HCT116 (cell line): ENCODE data around the gene GATB. TPM values are rescaled to one million over a fixed set of nuclear protein-coding genes. Genes with fewer than 3 reads are reported as not detected.

ENCODE experiments used
- ATAC-seq: fragments of 200-7000 bp; cut with Tn5 transposase; 2 replicates; pipeline ENCODE4 v1.9.1; 2020; ENCODE audit warnings: mild to moderate bottlenecking, moderate library complexity
- BruUV-seq: library from RNA; stranded (reverse); fragments of 400-500 nt; replicated peaks from 2 replicates; lab custom pipeline; 2021; lab: Mats Ljungman, UMichigan
- CTCF ChIA-PET: fragments of 300-600 bp; sonication (Branson Sonifier 250); formaldehyde crosslinking; loops from one replicate; lab custom pipeline; 2021; ENCODE audit warnings: antibody characterized with exemption; lab: Charles Lee
- POLR2A ChIA-PET: fragments of 300-600, 350-600 bp; sonication (Branson Sonifier 250); formaldehyde crosslinking; loops from one replicate; lab custom pipeline; 2021; ENCODE audit warnings: antibody characterized with exemption; lab: Charles Lee
- RAD21 ChIA-PET, 2 experiments: fragments of 300-600 bp; sonication (Branson Sonifier 250); formaldehyde crosslinking; loops; one replicate each; lab custom pipeline; 2023; ENCODE audit warnings: low total read pairs in 2 of 2; ENCODE audit not compliant: uncharacterized antibody in 2 of 2, unreplicated experiment in 2 of 2, low non-redundant PET in 1 of 2; lab: Charles Lee
- DNase-seq: peaks from one replicate; pipeline ENCODE4 v3.0.0-alpha.2; 2010; ENCODE audit warnings: low read depth, low spot score
- H2AFZ ChIP-seq: fragments of 200-600 bp; shearing (Covaris generic), sonication (generic); 2 replicates; pipeline ENCODE4 v1.6.1; 2017; ENCODE audit warnings: low read depth, mixed run types, mixed read lengths, antibody characterized with exemption, low read length; ENCODE audit not compliant: poor library complexity, severe bottlenecking
- H3K27ac ChIP-seq: 2 replicates; pipeline ENCODE4 v1.5.1; 2012; ENCODE audit warnings: low read depth, low read length
- H3K27me3 ChIP-seq: fragments of 200-600 bp; sonication (generic); 2 replicates; pipeline ENCODE4 v1.6.1; 2016; ENCODE audit warnings: mixed run types, low read length, mixed read lengths; ENCODE audit not compliant: insufficient read depth
- H3K36me3 ChIP-seq, 2 experiments: fragments of 200-500 bp in 1 of 2; fragments of 200-600 bp in 1 of 2; sonication (Bioruptor generic) in 1 of 2; sonication (generic) in 1 of 2; 2 replicates each; pipeline versions ENCODE4 v1.5.1 to v1.6.1; 2014 to 2016; ENCODE audit warnings: low read length in 2 of 2, inconsistent platforms in 1 of 2, mixed read lengths in 1 of 2, mixed run types in 1 of 2; ENCODE audit not compliant: insufficient read depth in 2 of 2, control insufficient read depth in 1 of 2
- H3K4me1 ChIP-seq, 2 experiments: fragments of 200-600 bp in 1 of 2; sonication (generic) in 1 of 2; 2 replicates each; pipeline versions ENCODE4 v1.5.1 to v1.6.1; 2012 to 2017; ENCODE audit warnings: low read length in 2 of 2, inconsistent platforms in 1 of 2, mild to moderate bottlenecking in 1 of 2, mixed read lengths in 1 of 2, mixed run types in 1 of 2, moderate library complexity in 1 of 2; ENCODE audit not compliant: insufficient read depth in 2 of 2, control insufficient read depth in 1 of 2
- H3K4me2 ChIP-seq: fragments of 200-600 bp; sonication (generic); 2 replicates; pipeline ENCODE4 v1.6.1; 2017; ENCODE audit warnings: mixed run types, low read length, mixed read lengths
- H3K4me3 ChIP-seq, 2 experiments: fragments of 200-600 bp in 1 of 2; sonication (generic) in 1 of 2; replicated peaks in 1 of 2; 2 replicates each; pipeline ENCODE4 v1.5.1; 2011 to 2016; ENCODE audit warnings: low read length in 2 of 2, control low read depth in 1 of 2, low read depth in 1 of 2, mild to moderate bottlenecking in 1 of 2, mixed read lengths in 1 of 2, mixed run types in 1 of 2
- H3K79me2 ChIP-seq: fragments of 200-600 bp; sonication (generic); 2 replicates; pipeline ENCODE4 v1.6.1; 2017; ENCODE audit warnings: mild to moderate bottlenecking, mixed run types, low read length, moderate library complexity, mixed read lengths; ENCODE audit not compliant: insufficient read depth
- H3K9ac ChIP-seq: fragments of 200-600 bp; sonication (generic); 2 replicates; pipeline ENCODE4 v1.6.1; 2016; ENCODE audit warnings: low read length, mixed read lengths
- H3K9me2 ChIP-seq: fragments of 200-600 bp; sonication (generic), shearing (Covaris generic); 2 replicates; pipeline ENCODE4 v1.6.1; 2017; ENCODE audit warnings: mixed run types, mild to moderate bottlenecking, moderate library complexity; ENCODE audit not compliant: insufficient read depth
- H3K9me3 ChIP-seq, 2 experiments: fragments of 200-500 bp in 1 of 2; fragments of 200-600 bp in 1 of 2; sonication (Bioruptor generic) in 1 of 2; sonication (generic) in 1 of 2; 2 replicates each; pipeline ENCODE4 v1.6.1; 2014 to 2017; ENCODE audit warnings: low read length in 2 of 2, mixed read lengths in 2 of 2, inconsistent platforms in 1 of 2, low read depth in 1 of 2, mild to moderate bottlenecking in 1 of 2, mixed run types in 1 of 2, moderate library complexity in 1 of 2; ENCODE audit not compliant: control insufficient read depth in 1 of 2, insufficient read depth in 1 of 2
- H4K20me1 ChIP-seq: fragments of 200-600 bp; sonication (generic), shearing (Covaris generic); 2 replicates; pipeline ENCODE4 v1.6.1; 2017; ENCODE audit warnings: mixed run types, mild to moderate bottlenecking, moderate library complexity; ENCODE audit not compliant: insufficient read depth
- CBX3 ChIP-seq: IDR thresholded peaks from 2 replicates; pipeline ENCODE4 v1.6.1; 2012; ENCODE audit warnings: low read depth
- CEBPB ChIP-seq: IDR thresholded peaks from 2 replicates; pipeline ENCODE4 v1.6.1; 2012; ENCODE audit warnings: low read depth
- ELF1 ChIP-seq: IDR thresholded peaks from 2 replicates; pipeline ENCODE4 v1.6.1; 2012; ENCODE audit warnings: low read depth, borderline replicate concordance
- EZH2 ChIP-seq: fragments of 200-600 bp; sonication (generic); IDR thresholded peaks from 2 replicates; pipeline ENCODE4 v1.6.1; 2017; ENCODE audit warnings: antibody characterized with exemption, mixed run types
- EZH2phosphoT487 ChIP-seq: fragments of 200-600 bp; IDR thresholded peaks from 2 replicates; pipeline ENCODE4 v1.6.1; 2018; ENCODE audit warnings: antibody characterized with exemption, borderline replicate concordance
- FOSL1 ChIP-seq: IDR thresholded peaks from 2 replicates; pipeline ENCODE4 v1.6.1; 2012; ENCODE audit warnings: low read depth
- JUND ChIP-seq: IDR thresholded peaks from 2 replicates; pipeline ENCODE4 v1.6.1; 2012
- POLR2A ChIP-seq: IDR thresholded peaks from 2 replicates; pipeline ENCODE4 v1.7.0; 2011; ENCODE audit warnings: borderline replicate concordance; ENCODE audit not compliant: insufficient read depth, insufficient read length; ENCODE audit errors: extremely low read depth
- POLR2AphosphoS5 ChIP-seq: IDR thresholded peaks from 2 replicates; pipeline ENCODE4 v1.6.1; 2011; ENCODE audit warnings: mild to moderate bottlenecking, low read depth, low read length, moderate library complexity
- RAD21 ChIP-seq: IDR thresholded peaks from 2 replicates; pipeline ENCODE4 v1.6.1; 2012; ENCODE audit warnings: low read depth, mild to moderate bottlenecking
- SIN3A ChIP-seq: IDR thresholded peaks from 2 replicates; pipeline ENCODE4 v1.6.1; 2012; ENCODE audit warnings: low read depth
- SP1 ChIP-seq: IDR thresholded peaks from 2 replicates; pipeline ENCODE4 v1.6.1; 2012; ENCODE audit warnings: low read depth
- SRF ChIP-seq: IDR thresholded peaks from 2 replicates; pipeline ENCODE4 v1.6.1; 2012; ENCODE audit warnings: low read depth
- TCF7L2 ChIP-seq: IDR thresholded peaks from 2 replicates; pipeline ENCODE4 v1.7.0; 2011; ENCODE audit warnings: borderline replicate concordance, inconsistent platforms; ENCODE audit not compliant: insufficient read depth, insufficient read length; ENCODE audit errors: extremely low read depth
- YY1 ChIP-seq: IDR thresholded peaks from 2 replicates; pipeline ENCODE4 v1.6.1; 2011; ENCODE audit warnings: low read length, low read depth, moderate library complexity, mild to moderate bottlenecking; ENCODE audit not compliant: insufficient replicate concordance; ENCODE audit errors: extremely low read depth
- ZFX ChIP-seq: fragments of 450-650 bp; IDR thresholded peaks from 2 replicates; pipeline ENCODE4 v1.6.1; 2017
- ZNF274 ChIP-seq: fragments of 200-500 bp; sonication (Bioruptor generic); IDR thresholded peaks from 2 replicates; pipeline ENCODE4 v1.6.1; 2014; ENCODE audit warnings: mild to moderate bottlenecking, low read depth, low read length, inconsistent platforms
- intact Hi-C: fragments of 100-400 bp; cut with micrococcal nuclease; formaldehyde crosslinking; loops from 2 replicates; pipeline ENCODE4 v1.10.0; 2022
- total RNA-seq: library from RNA; stranded (reverse); gene quantifications from one replicate; pipeline ENCODE4 v1.2.1, GENCODE V29; 2021; ENCODE audit not compliant: unreplicated experiment
- TF ChIP-seq, protein P1 (sequence below): IDR thresholded peaks from 2 replicates; pipeline ENCODE4 v1.6.1; 2012; ENCODE audit warnings: low read depth
- TF ChIP-seq, protein P2 (sequence below), 3 experiments: fragments of 200-600 bp in 1 of 3; sonication (generic) in 1 of 3; IDR thresholded peaks in 2 of 3; conservative IDR thresholded peaks in 1 of 3; 2 replicates each; pipeline ENCODE4 v1.5.1; 2012 to 2017; ENCODE audit warnings: low read depth in 2 of 3, low read length in 2 of 3, antibody characterized with exemption in 1 of 3, borderline replicate concordance in 1 of 3, control low read depth in 1 of 3, mild to moderate bottlenecking in 1 of 3, mixed read lengths in 1 of 3, mixed run types in 1 of 3, moderate library complexity in 1 of 3; ENCODE audit not compliant: insufficient read depth in 1 of 3

GATB gene
- total RNA-seq, 1 experiment from 2014 or later: 29.3 TPM

DNA sequence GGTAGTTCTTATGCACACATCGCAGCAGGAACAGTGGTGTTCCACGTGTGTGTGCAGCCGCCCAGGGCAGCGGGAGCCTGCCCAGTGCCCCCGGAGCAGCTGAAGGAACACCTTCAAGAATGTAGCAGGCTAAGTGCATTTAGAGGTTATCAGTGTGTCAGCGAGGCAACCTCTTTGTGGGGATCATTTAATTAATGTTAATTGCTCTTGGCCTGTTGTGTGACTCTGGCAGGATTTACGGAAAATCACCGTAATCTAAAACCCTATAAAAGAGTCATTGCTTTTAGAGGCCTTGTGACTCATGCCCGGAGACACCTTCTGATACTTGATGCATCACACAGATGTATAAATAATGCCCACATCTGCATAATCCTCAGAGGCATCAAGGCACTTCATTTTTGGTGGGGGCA, 47.3 kb upstream of the GATB start:
- no peaks in the 10 kb centered on the region for H3K27me3 ChIP-seq
- TF ChIP-seq EZH2phosphoT487 (no peak), RAD21 (no peak), TCF7L2 (peak; percentile 55), ZNF274 (no peak), ELF1 (no peak), JUND (peak; percentile 54), POLR2AphosphoS5 (no peak), YY1 (no peak), ZFX (no peak), SRF (no peak), SIN3A (no peak), CEBPB (no peak), POLR2A (no peak), EZH2 (no peak), FOSL1 (peak; percentile 61), CBX3 (no peak), SP1 (peak; percentile 15; the same call in 1 of the 2 replicates)
- TF ChIP-seq, protein P1, sequence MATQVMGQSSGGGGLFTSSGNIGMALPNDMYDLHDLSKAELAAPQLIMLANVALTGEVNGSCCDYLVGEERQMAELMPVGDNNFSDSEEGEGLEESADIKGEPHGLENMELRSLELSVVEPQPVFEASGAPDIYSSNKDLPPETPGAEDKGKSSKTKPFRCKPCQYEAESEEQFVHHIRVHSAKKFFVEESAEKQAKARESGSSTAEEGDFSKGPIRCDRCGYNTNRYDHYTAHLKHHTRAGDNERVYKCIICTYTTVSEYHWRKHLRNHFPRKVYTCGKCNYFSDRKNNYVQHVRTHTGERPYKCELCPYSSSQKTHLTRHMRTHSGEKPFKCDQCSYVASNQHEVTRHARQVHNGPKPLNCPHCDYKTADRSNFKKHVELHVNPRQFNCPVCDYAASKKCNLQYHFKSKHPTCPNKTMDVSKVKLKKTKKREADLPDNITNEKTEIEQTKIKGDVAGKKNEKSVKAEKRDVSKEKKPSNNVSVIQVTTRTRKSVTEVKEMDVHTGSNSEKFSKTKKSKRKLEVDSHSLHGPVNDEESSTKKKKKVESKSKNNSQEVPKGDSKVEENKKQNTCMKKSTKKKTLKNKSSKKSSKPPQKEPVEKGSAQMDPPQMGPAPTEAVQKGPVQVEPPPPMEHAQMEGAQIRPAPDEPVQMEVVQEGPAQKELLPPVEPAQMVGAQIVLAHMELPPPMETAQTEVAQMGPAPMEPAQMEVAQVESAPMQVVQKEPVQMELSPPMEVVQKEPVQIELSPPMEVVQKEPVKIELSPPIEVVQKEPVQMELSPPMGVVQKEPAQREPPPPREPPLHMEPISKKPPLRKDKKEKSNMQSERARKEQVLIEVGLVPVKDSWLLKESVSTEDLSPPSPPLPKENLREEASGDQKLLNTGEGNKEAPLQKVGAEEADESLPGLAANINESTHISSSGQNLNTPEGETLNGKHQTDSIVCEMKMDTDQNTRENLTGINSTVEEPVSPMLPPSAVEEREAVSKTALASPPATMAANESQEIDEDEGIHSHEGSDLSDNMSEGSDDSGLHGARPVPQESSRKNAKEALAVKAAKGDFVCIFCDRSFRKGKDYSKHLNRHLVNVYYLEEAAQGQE: no peak
- TF ChIP-seq, protein P2, sequence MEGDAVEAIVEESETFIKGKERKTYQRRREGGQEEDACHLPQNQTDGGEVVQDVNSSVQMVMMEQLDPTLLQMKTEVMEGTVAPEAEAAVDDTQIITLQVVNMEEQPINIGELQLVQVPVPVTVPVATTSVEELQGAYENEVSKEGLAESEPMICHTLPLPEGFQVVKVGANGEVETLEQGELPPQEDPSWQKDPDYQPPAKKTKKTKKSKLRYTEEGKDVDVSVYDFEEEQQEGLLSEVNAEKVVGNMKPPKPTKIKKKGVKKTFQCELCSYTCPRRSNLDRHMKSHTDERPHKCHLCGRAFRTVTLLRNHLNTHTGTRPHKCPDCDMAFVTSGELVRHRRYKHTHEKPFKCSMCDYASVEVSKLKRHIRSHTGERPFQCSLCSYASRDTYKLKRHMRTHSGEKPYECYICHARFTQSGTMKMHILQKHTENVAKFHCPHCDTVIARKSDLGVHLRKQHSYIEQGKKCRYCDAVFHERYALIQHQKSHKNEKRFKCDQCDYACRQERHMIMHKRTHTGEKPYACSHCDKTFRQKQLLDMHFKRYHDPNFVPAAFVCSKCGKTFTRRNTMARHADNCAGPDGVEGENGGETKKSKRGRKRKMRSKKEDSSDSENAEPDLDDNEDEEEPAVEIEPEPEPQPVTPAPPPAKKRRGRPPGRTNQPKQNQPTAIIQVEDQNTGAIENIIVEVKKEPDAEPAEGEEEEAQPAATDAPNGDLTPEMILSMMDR (IDR thresholded peaks at IDR 0.05 in 2 of 3, conservative IDR thresholded peaks at IDR 0.05 in 1 of 3; ENCODE audit: borderline replicate concordance in 1 of 3, insufficient read depth in 1 of 3, low read depth in 2 of 3, low read length in 2 of 3): no peak
- no peaks in the 10 kb centered on the region for H3K9me2 ChIP-seq
- H3K4me2 ChIP-seq: peak overlapping the region; percentile 29
- BruUV-seq: no TSS peak
- intact Hi-C loops: no loop called here
- no peak overlapping the region for H3K9ac ChIP-seq
- no peaks in the 10 kb centered on the region for H4K20me1 ChIP-seq
- ChIA-PET RAD21 (no interaction called here), POLR2A (no interaction called here), CTCF (no interaction called here)
- H3K4me3 ChIP-seq: no peak overlapping the region
- no peaks in the 10 kb centered on the region for H3K36me3 ChIP-seq
- H3K27ac ChIP-seq: no peak overlapping the region
- ATAC-seq (no peak; the same call in 1 of the 2 replicates), DNase-seq (peak; percentile 12)
- no peaks in the 10 kb centered on the region for H3K79me2 ChIP-seq
- peaks cover 4 to 19% of the 10 kb centered on the region in 2 experiments; a peak in 2 of 4 replicates for H3K4me1 ChIP-seq
- no peak overlapping the region for H2AFZ ChIP-seq
- H3K9me3 ChIP-seq: no peaks in the 10 kb centered on the region
